GM12801 (cell line): Measurements from ENCODE around the gene CNN2.

Source experiments
- TF ChIP-seq, protein P1 (sequence below): IDR thresholded peaks from one replicate; pipeline ENCODE4 v1.5.1; 2011; ENCODE audit warnings: control low read depth; ENCODE audit not compliant: insufficient read length; ENCODE audit errors: extremely low read depth

Gene CNN2

DNA sequence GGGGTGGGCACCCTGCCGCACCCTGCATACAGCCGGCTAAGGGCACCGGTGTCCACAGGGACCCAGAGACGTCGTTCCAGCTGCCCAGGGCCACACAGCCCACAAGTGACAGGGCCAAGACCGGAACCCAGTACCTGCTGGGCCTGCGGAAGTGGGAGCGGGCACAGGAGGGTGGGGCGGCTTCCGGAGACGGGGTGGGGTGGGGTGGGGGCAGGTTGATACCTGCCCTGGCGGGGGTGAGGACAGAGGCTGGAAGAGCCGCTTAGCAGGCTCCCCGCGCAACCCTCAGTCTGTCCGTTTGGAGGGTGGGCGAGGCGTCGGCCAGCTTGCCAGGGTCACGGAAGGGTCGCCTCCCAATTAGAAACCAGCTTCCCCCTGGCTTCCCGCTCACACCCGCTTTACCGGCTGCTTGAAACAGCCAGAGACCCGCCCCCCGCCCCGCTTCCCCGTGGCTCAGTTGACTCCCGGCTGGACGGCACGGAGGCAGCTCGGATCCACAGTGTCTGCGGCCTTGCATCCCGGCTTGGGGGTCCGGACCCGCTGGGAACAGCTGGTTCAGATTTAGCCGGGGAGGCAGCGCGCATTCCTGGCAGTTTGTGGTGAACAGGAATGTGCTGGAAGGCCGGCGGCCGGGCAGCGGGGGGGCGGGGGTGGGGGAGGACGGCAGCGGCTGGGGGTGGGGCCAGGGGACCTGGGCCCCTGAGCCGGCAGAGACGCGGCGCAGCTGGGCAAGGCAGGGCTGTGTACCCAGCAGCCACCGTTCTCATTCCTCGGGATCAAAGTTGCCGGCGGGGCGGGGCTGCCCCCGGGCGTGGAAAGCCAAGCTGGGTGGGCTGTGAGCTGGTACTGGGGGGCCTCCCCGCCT, 1.9 kb downstream of the CNN2 start:
- TF ChIP-seq, protein P1, sequence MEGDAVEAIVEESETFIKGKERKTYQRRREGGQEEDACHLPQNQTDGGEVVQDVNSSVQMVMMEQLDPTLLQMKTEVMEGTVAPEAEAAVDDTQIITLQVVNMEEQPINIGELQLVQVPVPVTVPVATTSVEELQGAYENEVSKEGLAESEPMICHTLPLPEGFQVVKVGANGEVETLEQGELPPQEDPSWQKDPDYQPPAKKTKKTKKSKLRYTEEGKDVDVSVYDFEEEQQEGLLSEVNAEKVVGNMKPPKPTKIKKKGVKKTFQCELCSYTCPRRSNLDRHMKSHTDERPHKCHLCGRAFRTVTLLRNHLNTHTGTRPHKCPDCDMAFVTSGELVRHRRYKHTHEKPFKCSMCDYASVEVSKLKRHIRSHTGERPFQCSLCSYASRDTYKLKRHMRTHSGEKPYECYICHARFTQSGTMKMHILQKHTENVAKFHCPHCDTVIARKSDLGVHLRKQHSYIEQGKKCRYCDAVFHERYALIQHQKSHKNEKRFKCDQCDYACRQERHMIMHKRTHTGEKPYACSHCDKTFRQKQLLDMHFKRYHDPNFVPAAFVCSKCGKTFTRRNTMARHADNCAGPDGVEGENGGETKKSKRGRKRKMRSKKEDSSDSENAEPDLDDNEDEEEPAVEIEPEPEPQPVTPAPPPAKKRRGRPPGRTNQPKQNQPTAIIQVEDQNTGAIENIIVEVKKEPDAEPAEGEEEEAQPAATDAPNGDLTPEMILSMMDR: no peak

DNA sequence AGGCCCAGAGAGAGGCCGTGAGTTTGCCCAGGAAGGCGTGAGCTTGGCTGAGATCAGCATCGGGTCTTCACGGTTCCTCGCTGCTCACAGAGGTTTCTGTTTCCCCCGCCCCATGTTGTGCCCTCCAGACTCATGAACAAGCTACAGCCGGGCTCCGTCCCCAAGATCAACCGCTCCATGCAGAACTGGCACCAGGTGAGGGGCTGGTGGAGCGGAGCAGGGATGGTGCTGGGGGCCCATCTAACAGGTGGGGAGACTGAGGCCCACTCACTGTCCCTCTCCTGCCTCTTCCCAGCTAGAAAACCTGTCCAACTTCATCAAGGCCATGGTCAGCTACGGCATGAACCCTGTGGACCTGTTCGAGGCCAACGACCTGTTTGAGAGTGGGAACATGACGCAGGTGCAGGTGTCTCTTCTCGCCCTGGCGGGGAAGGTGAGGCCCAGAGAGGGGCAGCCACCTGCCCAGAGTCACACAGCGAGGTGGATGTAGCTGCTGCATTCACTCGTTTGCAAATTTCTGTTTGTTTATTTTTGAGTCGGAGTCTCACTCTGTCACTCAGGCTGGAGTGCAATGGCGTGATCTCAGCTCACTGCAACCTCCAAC, 6.0 kb downstream of the CNN2 start:
- TF ChIP-seq, protein P1: no peak

DNA sequence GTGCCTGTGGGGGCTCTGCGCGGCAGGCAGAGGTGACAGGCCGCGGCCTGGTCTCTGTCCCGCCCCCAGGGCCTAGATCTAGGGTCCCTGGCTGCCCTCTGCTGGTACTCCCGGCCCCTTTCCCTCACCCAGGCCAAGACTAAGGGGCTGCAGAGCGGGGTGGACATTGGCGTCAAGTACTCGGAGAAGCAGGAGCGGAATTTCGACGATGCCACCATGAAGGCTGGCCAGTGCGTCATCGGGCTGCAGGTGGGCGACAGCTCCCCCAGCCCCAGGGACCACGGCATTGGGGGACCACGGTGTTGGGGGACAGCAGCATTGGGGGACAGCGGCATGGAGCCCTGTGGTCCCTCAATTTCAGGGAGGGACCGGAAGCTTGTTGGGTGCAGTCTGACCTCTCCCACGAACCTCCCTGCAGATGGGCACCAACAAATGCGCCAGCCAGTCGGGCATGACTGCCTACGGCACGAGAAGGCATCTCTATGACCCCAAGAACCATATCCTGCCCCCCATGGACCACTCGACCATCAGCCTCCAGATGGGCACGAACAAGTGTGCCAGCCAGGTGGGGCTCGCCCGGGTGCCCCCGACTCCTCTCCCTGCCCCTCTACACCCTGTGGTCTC, 9.7 kb downstream of the CNN2 start:
- TF ChIP-seq, protein P1: no peak

DNA sequence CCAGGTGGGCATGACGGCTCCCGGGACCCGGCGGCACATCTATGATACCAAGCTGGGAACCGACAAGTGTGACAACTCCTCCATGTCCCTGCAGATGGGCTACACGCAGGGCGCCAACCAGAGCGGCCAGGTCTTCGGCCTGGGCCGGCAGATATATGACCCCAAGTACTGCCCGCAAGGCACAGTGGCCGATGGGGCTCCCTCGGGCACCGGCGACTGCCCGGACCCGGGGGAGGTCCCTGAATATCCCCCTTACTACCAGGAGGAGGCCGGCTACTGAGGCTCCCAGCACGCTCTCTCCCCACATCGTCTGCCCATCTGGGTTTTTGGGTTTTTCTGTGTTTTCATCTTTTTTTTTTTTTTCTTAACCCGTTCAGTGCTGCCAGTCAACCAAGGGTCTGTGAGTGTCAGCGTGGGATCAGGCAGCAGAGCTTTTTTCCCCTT, 11.2 kb downstream of the CNN2 start:
- TF ChIP-seq, protein P1: no peak

DNA sequence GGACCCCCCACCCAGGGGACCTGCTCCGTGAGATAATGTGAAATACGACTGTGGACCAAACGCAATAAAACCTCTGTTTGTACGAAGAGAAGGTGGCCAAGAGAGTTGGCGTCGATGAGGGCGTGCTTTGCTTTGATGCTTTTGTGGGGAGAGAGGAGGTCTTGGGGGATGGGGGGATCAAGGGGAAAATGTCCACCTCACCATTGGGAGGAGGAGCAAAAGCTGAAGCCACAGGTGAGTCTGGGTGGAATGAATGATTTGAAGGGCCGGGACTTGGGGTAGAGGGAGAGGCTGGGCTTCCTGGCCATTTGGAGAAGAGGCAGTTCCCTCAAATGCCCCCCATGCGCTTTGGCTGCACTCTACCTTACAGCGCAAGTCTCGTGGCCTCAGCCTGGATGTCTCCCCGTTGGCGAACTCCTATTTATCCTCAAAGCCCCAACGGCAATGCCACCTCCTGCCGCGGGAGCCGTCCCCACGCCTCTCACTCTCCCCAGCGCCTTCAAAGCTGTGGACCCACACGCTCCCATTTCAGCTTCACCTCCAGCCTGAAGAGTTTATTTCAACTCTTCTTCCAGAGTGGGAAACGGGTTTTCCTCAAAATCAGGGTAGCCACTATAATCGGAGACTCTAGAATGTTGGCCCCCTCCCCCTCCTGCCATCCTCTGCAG, 12.7 kb downstream of the CNN2 start:
- TF ChIP-seq, protein P1: no peak

DNA sequence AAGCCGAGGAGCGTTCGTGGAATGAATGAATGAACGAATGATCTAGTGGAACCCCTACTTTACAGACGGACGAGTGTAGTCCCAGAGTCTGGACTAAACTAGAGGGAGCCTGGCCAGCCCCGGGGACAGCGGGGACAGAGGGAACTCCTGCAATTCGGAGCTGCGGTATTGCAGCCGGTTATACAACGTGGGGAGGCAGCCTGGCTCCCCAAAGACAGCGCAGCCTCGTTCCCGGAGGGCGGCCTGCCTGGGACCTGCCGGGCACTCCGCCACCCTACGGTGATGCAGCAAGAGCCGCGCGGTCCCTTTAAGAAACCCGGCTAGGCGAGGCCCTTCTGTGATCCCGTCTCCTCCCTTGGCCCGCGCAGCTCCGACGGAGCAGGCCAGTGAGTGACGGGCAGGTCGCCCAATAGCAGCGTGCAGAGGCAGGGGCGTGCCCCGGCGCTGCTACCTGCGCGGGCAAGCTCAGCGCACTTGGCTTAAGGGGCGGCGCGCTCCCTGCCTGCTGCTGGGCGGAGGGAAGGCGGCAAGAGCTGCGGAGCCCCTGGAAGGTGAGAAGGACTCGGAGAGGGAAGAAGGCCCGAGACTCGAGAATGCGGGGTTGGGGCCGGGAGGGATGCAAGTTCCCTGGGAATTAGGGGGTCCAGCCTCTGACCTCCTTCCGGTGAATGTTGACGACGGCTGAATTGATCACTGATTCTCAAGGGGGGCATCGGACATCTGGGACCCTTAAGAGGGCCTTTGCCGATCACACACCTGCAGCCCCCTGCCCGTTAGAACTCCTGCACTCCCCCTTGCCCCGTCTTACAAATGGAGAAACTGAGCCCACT, 13.5 kb downstream of the CNN2 start, which contains the start of gene ABCA7:
Gene ABCA7, plus strand, starts transcription at position 462 of the 830 bp plus-strand sequence. CDS start 1,255 bp downstream, outside the sequence.
- TF ChIP-seq, protein P1: no peak
